Endothelial cell of umbilical vein (primary cell): ENCODE results near the gene ATP8B3.

Experiments used
- EZH2 ChIP-seq: IDR thresholded peaks from 2 replicates; pipeline ENCODE4 v1.6.1; 2012; ENCODE audit warnings: borderline replicate concordance, low read depth, mild to moderate bottlenecking, moderate library complexity, low read length, inconsistent platforms; ENCODE audit not compliant: severe bottlenecking
- MYC ChIP-seq: IDR thresholded peaks from one replicate; pipeline ENCODE4 v1.6.1; 2011; ENCODE audit warnings: mild to moderate bottlenecking, low read depth, low read length

- TF ChIP-seq MYC (no peak), EZH2 (no peak)
Observed at GRCh38 chr19:1814391-1814790, 2.3 kb upstream of the ATP8B3 start.
